ENCODE data around the gene PRDM5.

The PRDM5 gene

GRCh38 chr4:120903419-120903818 lies 19.1 kb downstream of the PRDM5 start:
- DNase-seq (ENCODE audit: low read depth): no peak

- DNase-seq (ENCODE audit: low read depth): no peak
Observed at GRCh38 chr4:120902925-120903324, 19.6 kb downstream of the PRDM5 start.

- no peak for DNase-seq (ENCODE audit: low read depth)
Observed at GRCh38 chr4:120901731-120902130, 20.8 kb downstream of the PRDM5 start.

GRCh38 chr4:120897981-120898719 lies 24.4 kb downstream of the PRDM5 start:
- DNase-seq (ENCODE audit: low read depth): no peak

- no peak for DNase-seq (ENCODE audit: low read depth)
Observed at GRCh38 chr4:120895554-120895953, 27.0 kb downstream of the PRDM5 start.

- DNase-seq (ENCODE audit: low read depth): no peak
Observed at GRCh38 chr4:120893314-120893713, 29.2 kb downstream of the PRDM5 start.

GRCh38 chr4:120886191-120886590 lies 36.3 kb downstream of the PRDM5 start:
- DNase-seq (ENCODE audit: low read depth): no peak

GRCh38 chr4:120881846-120882245 lies 40.7 kb downstream of the PRDM5 start:
- no peak for DNase-seq (ENCODE audit: low read depth)

- DNase-seq (ENCODE audit: low read depth): no peak
Observed at GRCh38 chr4:120881351-120881750, 41.2 kb downstream of the PRDM5 start.

GRCh38 chr4:120877021-120877420 lies 45.5 kb downstream of the PRDM5 start:
- no peak for DNase-seq (ENCODE audit: low read depth)

- no peak for DNase-seq (ENCODE audit: low read depth)
Observed at GRCh38 chr4:120874792-120875774, 47.4 kb downstream of the PRDM5 start.

GRCh38 chr4:120873554-120873953 lies 49.0 kb downstream of the PRDM5 start:
- no peak for DNase-seq (ENCODE audit: low read depth)

GRCh38 chr4:120871173-120871572 lies 51.4 kb downstream of the PRDM5 start:
- DNase-seq (ENCODE audit: low read depth): no peak

GRCh38 chr4:120870279-120870673 lies 52.2 kb downstream of the PRDM5 start:
- no peak for DNase-seq (ENCODE audit: low read depth)

- no peak for DNase-seq (ENCODE audit: low read depth)
Observed at GRCh38 chr4:120869613-120870278, 52.8 kb downstream of the PRDM5 start.

- no peak for DNase-seq (ENCODE audit: low read depth)
Observed at GRCh38 chr4:120867506-120867905, 55.0 kb downstream of the PRDM5 start.

- DNase-seq (ENCODE audit: low read depth): no peak
Observed at GRCh38 chr4:120865985-120866384, 56.5 kb downstream of the PRDM5 start.

GRCh38 chr4:120864969-120865368 lies 57.6 kb downstream of the PRDM5 start:
- DNase-seq (ENCODE audit: low read depth): no peak

- no peak for DNase-seq (ENCODE audit: low read depth)
Observed at GRCh38 chr4:120862432-120862831, 60.1 kb downstream of the PRDM5 start.

- no peak for DNase-seq (ENCODE audit: low read depth)
Observed at GRCh38 chr4:120861852-120862251, 60.7 kb downstream of the PRDM5 start.

GRCh38 chr4:120858776-120859175 lies 63.8 kb downstream of the PRDM5 start:
- DNase-seq (ENCODE audit: low read depth): no peak

- DNase-seq (ENCODE audit: low read depth): no peak
Observed at GRCh38 chr4:120857312-120857711, 65.2 kb downstream of the PRDM5 start.

GRCh38 chr4:120856294-120856693 lies 66.2 kb downstream of the PRDM5 start:
- DNase-seq (ENCODE audit: low read depth): no peak

Measured in GM04503 (cell line).